DOHH2 (cell line): ENCODE measurements around the gene ZFAND2A.

Experiments
- CTCF ChIP-seq: fragments of 200-600 bp; sonication (generic); IDR thresholded peaks from one replicate; pipeline ENCODE4 v1.5.1; 2014; ENCODE audit warnings: antibody characterized with exemption, mild to moderate bottlenecking, low read depth, low read length; ENCODE audit not compliant: poor library complexity, severe bottlenecking
- EZH2phosphoT487 ChIP-seq: fragments of 200-600 bp; sonication (generic); IDR thresholded peaks from 2 replicates; pipeline ENCODE4 v1.6.1; 2017; ENCODE audit warnings: borderline replicate concordance, mild to moderate bottlenecking, antibody characterized with exemption, low read length, moderate library complexity, mixed read lengths

- no peak for TF ChIP-seq EZH2phosphoT487
- peak; percentile 95 for TF ChIP-seq CTCF
Measured at GRCh38 chr7:1176891-1177373, 16.9 kb upstream of the ZFAND2A start.
